A549 (cell line): Measurements from ENCODE around the gene SULT1C4.

ENCODE experiments used
- CBX2 ChIP-seq: fragments of 200-600 bp; sonication (generic); IDR thresholded peaks from 2 replicates; pipeline ENCODE4 v1.6.1; 2016; ENCODE audit warnings: low read depth, mild to moderate bottlenecking, borderline replicate concordance
- EHMT2 ChIP-seq: fragments of 200-600 bp; sonication (generic); IDR thresholded peaks from 2 replicates; pipeline ENCODE4 v1.6.1; 2016; ENCODE audit warnings: antibody characterized with exemption, low read depth, mild to moderate bottlenecking, moderate library complexity
- EP300 ChIP-seq, 2 experiments: fragments of >200 bp; sonication (Bioruptor Twin); formaldehyde crosslinking; IDR thresholded peaks; 2 replicates in 1 of 2; 3 replicates in 1 of 2; pipeline ENCODE4 v1.6.1; 2016 to 2017
- KDM1A ChIP-seq: fragments of 200-600 bp; sonication (generic); IDR thresholded peaks from 2 replicates; pipeline ENCODE4 v1.6.1; 2016; ENCODE audit warnings: low read depth, mild to moderate bottlenecking
- MAX ChIP-seq: IDR thresholded peaks from 2 replicates; pipeline ENCODE4 v1.6.1; 2012
- MAZ ChIP-seq: fragments of 150-350 bp; IDR thresholded peaks from 2 replicates; pipeline ENCODE4 v1.6.1; 2014; ENCODE audit warnings: antibody characterized with exemption, low read depth, low read length, borderline replicate concordance
- POLR2A ChIP-seq: IDR thresholded peaks from 2 replicates; pipeline ENCODE4 v1.6.1; 2012; ENCODE audit warnings: mild to moderate bottlenecking, low read length
- RAD21 ChIP-seq, 2 experiments: fragments of >200 bp in 1 of 2; sonication (Bioruptor Twin) in 1 of 2; formaldehyde crosslinking in 1 of 2; IDR thresholded peaks in 1 of 2; conservative IDR thresholded peaks in 1 of 2; 2 replicates in 1 of 2; 3 replicates in 1 of 2; pipeline ENCODE4 v1.6.1; 2012 to 2018; ENCODE audit warnings: inconsistent platforms in 1 of 2
- RNF2 ChIP-seq: fragments of 200-600 bp; sonication (generic); IDR thresholded peaks from 2 replicates; pipeline ENCODE4 v1.6.1; 2016; ENCODE audit warnings: low read depth, mild to moderate bottlenecking, antibody characterized with exemption, moderate library complexity, borderline replicate concordance
- TFCP2L1 ChIP-seq: fragments of 250-450 bp; sonication (Bioruptor Pico); IDR thresholded peaks from 2 replicates; pipeline ENCODE4 v1.5.0; 2021; ENCODE audit warnings: mild to moderate bottlenecking
- TP53 ChIP-seq: fragments of 250-450 bp; sonication (Bioruptor Pico); IDR thresholded peaks from 2 replicates; pipeline ENCODE4 v1.5.0; 2021; ENCODE audit warnings: mild to moderate bottlenecking, moderate library complexity
- TF ChIP-seq, protein P1 (sequence below): fragments of >200 bp; sonication (Bioruptor Twin); formaldehyde crosslinking; IDR thresholded peaks from 3 replicates; pipeline ENCODE4 v1.5.1; 2016
- TF ChIP-seq, protein P2 (sequence below): fragments of 200-600 bp; sonication (generic); IDR thresholded peaks from 2 replicates; pipeline ENCODE4 v1.6.1; 2016; ENCODE audit warnings: antibody characterized with exemption, mild to moderate bottlenecking, moderate library complexity

- TF ChIP-seq POLR2A (no peak), MAX (no peak), RAD21 (conservative IDR thresholded peaks at IDR 0.05 in 1 of 2, IDR thresholded peaks at IDR 0.05 in 1 of 2) (no peak), KDM1A (no peak), EHMT2 (no peak), EP300 (IDR thresholded peaks at IDR 0.05) (no peak), MAZ (no peak), CBX2 (no peak), TFCP2L1 (CRISPR knock-in tag) (no peak), TP53 (CRISPR knock-in tag) (no peak), RNF2 (no peak)
- TF ChIP-seq, protein P1, sequence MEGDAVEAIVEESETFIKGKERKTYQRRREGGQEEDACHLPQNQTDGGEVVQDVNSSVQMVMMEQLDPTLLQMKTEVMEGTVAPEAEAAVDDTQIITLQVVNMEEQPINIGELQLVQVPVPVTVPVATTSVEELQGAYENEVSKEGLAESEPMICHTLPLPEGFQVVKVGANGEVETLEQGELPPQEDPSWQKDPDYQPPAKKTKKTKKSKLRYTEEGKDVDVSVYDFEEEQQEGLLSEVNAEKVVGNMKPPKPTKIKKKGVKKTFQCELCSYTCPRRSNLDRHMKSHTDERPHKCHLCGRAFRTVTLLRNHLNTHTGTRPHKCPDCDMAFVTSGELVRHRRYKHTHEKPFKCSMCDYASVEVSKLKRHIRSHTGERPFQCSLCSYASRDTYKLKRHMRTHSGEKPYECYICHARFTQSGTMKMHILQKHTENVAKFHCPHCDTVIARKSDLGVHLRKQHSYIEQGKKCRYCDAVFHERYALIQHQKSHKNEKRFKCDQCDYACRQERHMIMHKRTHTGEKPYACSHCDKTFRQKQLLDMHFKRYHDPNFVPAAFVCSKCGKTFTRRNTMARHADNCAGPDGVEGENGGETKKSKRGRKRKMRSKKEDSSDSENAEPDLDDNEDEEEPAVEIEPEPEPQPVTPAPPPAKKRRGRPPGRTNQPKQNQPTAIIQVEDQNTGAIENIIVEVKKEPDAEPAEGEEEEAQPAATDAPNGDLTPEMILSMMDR = no peak
- TF ChIP-seq, protein P2, sequence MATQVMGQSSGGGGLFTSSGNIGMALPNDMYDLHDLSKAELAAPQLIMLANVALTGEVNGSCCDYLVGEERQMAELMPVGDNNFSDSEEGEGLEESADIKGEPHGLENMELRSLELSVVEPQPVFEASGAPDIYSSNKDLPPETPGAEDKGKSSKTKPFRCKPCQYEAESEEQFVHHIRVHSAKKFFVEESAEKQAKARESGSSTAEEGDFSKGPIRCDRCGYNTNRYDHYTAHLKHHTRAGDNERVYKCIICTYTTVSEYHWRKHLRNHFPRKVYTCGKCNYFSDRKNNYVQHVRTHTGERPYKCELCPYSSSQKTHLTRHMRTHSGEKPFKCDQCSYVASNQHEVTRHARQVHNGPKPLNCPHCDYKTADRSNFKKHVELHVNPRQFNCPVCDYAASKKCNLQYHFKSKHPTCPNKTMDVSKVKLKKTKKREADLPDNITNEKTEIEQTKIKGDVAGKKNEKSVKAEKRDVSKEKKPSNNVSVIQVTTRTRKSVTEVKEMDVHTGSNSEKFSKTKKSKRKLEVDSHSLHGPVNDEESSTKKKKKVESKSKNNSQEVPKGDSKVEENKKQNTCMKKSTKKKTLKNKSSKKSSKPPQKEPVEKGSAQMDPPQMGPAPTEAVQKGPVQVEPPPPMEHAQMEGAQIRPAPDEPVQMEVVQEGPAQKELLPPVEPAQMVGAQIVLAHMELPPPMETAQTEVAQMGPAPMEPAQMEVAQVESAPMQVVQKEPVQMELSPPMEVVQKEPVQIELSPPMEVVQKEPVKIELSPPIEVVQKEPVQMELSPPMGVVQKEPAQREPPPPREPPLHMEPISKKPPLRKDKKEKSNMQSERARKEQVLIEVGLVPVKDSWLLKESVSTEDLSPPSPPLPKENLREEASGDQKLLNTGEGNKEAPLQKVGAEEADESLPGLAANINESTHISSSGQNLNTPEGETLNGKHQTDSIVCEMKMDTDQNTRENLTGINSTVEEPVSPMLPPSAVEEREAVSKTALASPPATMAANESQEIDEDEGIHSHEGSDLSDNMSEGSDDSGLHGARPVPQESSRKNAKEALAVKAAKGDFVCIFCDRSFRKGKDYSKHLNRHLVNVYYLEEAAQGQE = no peak
Measured at GRCh38 chr2:108378851-108379250, 1.1 kb downstream of the SULT1C4 start.
